Mucosa of gallbladder (tissue), 1 donor: ENCODE measurements around the gene EFNA2. TPM values are rescaled to one million over a fixed set of nuclear protein-coding genes. Genes with fewer than 3 reads are reported as not detected.

Source experiments
- total RNA-seq: library from RNA; stranded (reverse); gene quantifications from one replicate; pipeline ENCODE4 v1.2.1, GENCODE V29; 2021
- donor health status: DM: no; HTN: no; CAD: no.

The EFNA2 gene
- total RNA-seq, 1 donor from 2014 or later: 8.4 TPM

Other genes starting within 250 kb of the EFNA2 start
- gene ABCA7, start 245.8 kb upstream of the EFNA2 start, total RNA-seq: 49.0 TPM
- gene ARHGAP45, start 218.7 kb upstream of the EFNA2 start, total RNA-seq: 42.4 TPM
- 137 TPM for gene POLR2E, start 190.5 kb upstream of the EFNA2 start, total RNA-seq
- 294 TPM for gene GPX4, start 181.9 kb upstream of the EFNA2 start, total RNA-seq
- gene SBNO2, start 111.6 kb upstream of the EFNA2 start, total RNA-seq: 64.1 TPM
- 72.2 TPM for gene STK11, start 80.1 kb upstream of the EFNA2 start, total RNA-seq
- 1.1 TPM for gene CBARP, start 47.9 kb upstream of the EFNA2 start, total RNA-seq
- 213 TPM for gene ATP5F1D, start 44.1 kb upstream of the EFNA2 start, total RNA-seq
- 127 TPM for gene MIDN, start 37.3 kb upstream of the EFNA2 start, total RNA-seq
- 382 TPM for gene CIRBP, start 16.5 kb upstream of the EFNA2 start, total RNA-seq
- gene FAM174C, start 10.3 kb upstream of the EFNA2 start, total RNA-seq: 57.6 TPM
- 121 TPM for gene NDUFS7, start 98.0 kb downstream of the EFNA2 start, total RNA-seq
- 27.9 TPM for gene GAMT, start 115.7 kb downstream of the EFNA2 start, total RNA-seq
- 77.7 TPM for gene DAZAP1, start 121.7 kb downstream of the EFNA2 start, total RNA-seq
- 877 TPM for gene RPS15, start 152.5 kb downstream of the EFNA2 start, total RNA-seq
- gene APC2, start 164.2 kb downstream of the EFNA2 start, total RNA-seq: 0.43 TPM
- gene C19orf25, start 193.3 kb downstream of the EFNA2 start, total RNA-seq: 41.6 TPM
- gene PCSK4, start 204.5 kb downstream of the EFNA2 start, total RNA-seq: 11.7 TPM
- 80.5 TPM for gene REEP6, start 205.3 kb downstream of the EFNA2 start, total RNA-seq
- 4.4 TPM for gene ADAMTSL5, start 227.1 kb downstream of the EFNA2 start, total RNA-seq
- gene PLK5, start 238.2 kb downstream of the EFNA2 start, total RNA-seq: 0.89 TPM